ENCODE measurements around the gene MAP7D2.

GRCh38 chrX:20149326-20149725 is 32.6 kb upstream of the MAP7D2 start:
- TF ChIP-seq POLR2A (IDR thresholded peaks at IDR 0.05; ENCODE audit: low read depth, low read length) = no peak
- no peak for TF ChIP-seq POLR2AphosphoS5 (IDR thresholded peaks at IDR 0.05; ENCODE audit: low read depth, low read length)
